PC-9 (cell line): Measurements from ENCODE around the gene AP1G2. TPM values are rescaled to one million over a fixed set of nuclear protein-coding genes. Genes with fewer than 3 reads are reported as not detected.

Experiments used
- BruUV-seq: library from RNA; stranded (reverse); fragments of 400-500 nt; replicated peaks from 2 replicates; lab custom pipeline; 2021; lab: Mats Ljungman, UMichigan
- CTCF ChIA-PET: fragments of 300-600 bp; sonication (Branson Sonifier 250); formaldehyde crosslinking; loops from one replicate; lab custom pipeline; 2022; ENCODE audit warnings: antibody characterized with exemption; lab: Charles Lee
- POLR2A ChIA-PET: fragments of 300-600 bp; sonication (Branson Sonifier 250); formaldehyde crosslinking; loops from one replicate; lab custom pipeline; 2022; ENCODE audit warnings: antibody characterized with exemption; ENCODE audit not compliant: unreplicated experiment; lab: Charles Lee
- DNase-seq, 2 experiments: peaks; one replicate each; pipeline versions ENCODE4 v3.0.0 to v3.0.0-alpha.2; 2015 to 2022; ENCODE audit warnings: mixed read lengths in 1 of 2
- H2AFZ ChIP-seq: fragments of 200-600 bp; sonication (generic); 2 replicates; pipeline ENCODE4 v1.8.1; 2017; ENCODE audit warnings: antibody characterized with exemption
- H3F3A ChIP-seq: fragments of 200-600 bp; sonication (generic); 2 replicates; pipeline ENCODE4 v1.8.1; 2017; ENCODE audit warnings: antibody characterized with exemption, mild to moderate bottlenecking, low read depth; ENCODE audit not compliant: insufficient read depth
- H3K27ac ChIP-seq: fragments of 200-600 bp; sonication (generic); 2 replicates; pipeline ENCODE4 v1.6.1; 2016; ENCODE audit warnings: mixed run types
- H3K27me3 ChIP-seq: fragments of 200-600 bp; sonication (generic); 2 replicates; pipeline ENCODE4 v1.6.1; 2016; ENCODE audit warnings: low read depth, mixed run types; ENCODE audit not compliant: insufficient read depth
- H3K36me3 ChIP-seq: fragments of 200-600 bp; sonication (generic); 2 replicates; pipeline ENCODE4 v1.6.1; 2016; ENCODE audit warnings: low read depth, mixed run types
- H3K4me1 ChIP-seq: fragments of 200-600 bp; sonication (generic); replicated peaks from 2 replicates; pipeline ENCODE4 v1.6.1; 2016; ENCODE audit warnings: mixed run types; ENCODE audit not compliant: insufficient read depth
- H3K4me2 ChIP-seq: fragments of 200-600 bp; sonication (generic); 2 replicates; pipeline ENCODE4 v1.6.1; 2017; ENCODE audit warnings: mixed run types
- H3K4me3 ChIP-seq: fragments of 200-600 bp; sonication (generic); 2 replicates; pipeline ENCODE4 v1.6.1; 2016; ENCODE audit warnings: mixed run types
- H3K79me2 ChIP-seq: fragments of 200-600 bp; sonication (generic); 2 replicates; pipeline ENCODE4 v1.6.1; 2017; ENCODE audit warnings: low read depth, mixed run types
- H3K9me2 ChIP-seq: fragments of 200-600 bp; sonication (generic); 2 replicates; pipeline ENCODE4 v1.8.1; 2017; ENCODE audit warnings: mild to moderate bottlenecking; ENCODE audit not compliant: insufficient read depth
- H3K9me3 ChIP-seq: fragments of 200-600 bp; sonication (generic); 2 replicates; pipeline ENCODE4 v1.8.1; 2016; ENCODE audit warnings: low read depth; ENCODE audit not compliant: insufficient read depth
- H4K20me1 ChIP-seq: fragments of 200-600 bp; sonication (generic); 2 replicates; pipeline ENCODE4 v1.8.1; 2017; ENCODE audit not compliant: insufficient read depth
- EZH2 ChIP-seq: fragments of 200-600 bp; sonication (generic); IDR thresholded peaks from 2 replicates; pipeline ENCODE4 v1.8.0; 2017; ENCODE audit warnings: antibody characterized with exemption, low read depth
- intact Hi-C: fragments of 100-400 bp; cut with micrococcal nuclease; formaldehyde crosslinking; loops from one replicate; pipeline ENCODE4 v1.10.0; 2022; ENCODE audit not compliant: unreplicated experiment
- total RNA-seq: library from RNA; stranded (reverse); gene quantifications from 2 replicates; pipeline ENCODE4 v1.2.3, GENCODE V29; 2021
- TF ChIP-seq, protein P1 (sequence below): fragments of 200-600 bp; sonication (generic); conservative IDR thresholded peaks from 2 replicates; pipeline ENCODE4 v1.6.1; 2017; ENCODE audit warnings: mixed run types, antibody characterized with exemption, mild to moderate bottlenecking, moderate library complexity

Gene AP1G2
- total RNA-seq, 1 experiment from 2014 or later, result 128 TPM

DNA sequence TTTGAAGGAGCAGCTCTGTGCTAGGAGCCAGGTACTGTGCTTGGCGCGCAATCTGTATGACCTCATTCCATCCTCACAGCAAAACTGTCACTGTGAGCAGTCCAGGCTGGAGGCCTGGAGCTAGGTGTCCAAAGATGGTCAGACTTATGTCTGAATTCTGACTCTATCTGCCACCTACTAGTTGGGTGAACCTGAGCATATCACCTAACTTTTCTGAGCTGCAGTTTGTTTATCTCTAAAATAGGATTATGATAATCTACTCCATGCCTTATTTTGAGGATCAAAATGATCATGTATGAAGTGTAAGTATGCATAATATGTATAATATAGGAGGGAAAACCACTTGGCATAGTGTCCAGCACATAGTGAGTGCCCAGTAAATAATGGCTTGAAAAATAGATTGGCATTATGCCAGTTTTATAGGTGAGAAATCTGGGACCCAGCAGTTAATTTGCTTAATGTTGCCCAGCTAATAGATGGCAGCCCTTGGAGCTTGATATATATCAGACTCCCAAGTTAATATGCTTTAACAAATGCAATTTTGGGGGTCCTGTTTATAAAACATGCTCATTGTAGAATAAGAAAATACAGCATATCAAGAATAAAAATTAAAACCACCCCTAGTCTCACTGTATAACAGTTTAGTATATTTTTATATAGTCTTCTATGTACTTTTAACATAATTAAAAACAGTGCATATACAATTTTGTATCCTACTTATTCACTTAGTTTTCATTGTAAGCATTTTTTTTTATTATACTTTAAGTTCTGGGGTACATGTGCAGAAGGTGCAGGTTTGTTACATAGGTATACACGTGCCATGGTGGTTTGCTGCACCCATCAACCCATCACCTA lies 15.5 kb upstream of the AP1G2 start:
- no peak for DNase-seq
- H3K27me3 ChIP-seq, result no peaks in the 10 kb centered on the region
- H3K4me3 ChIP-seq, result no peak overlapping the region
- no TSS peak for BruUV-seq
- no peaks in the 10 kb centered on the region for H3K9me2 ChIP-seq
- H3K4me2 ChIP-seq, result no peak overlapping the region
- no peaks in the 10 kb centered on the region for H3K4me1 ChIP-seq
- no peaks in the 10 kb centered on the region for H3K36me3 ChIP-seq
- H2AFZ ChIP-seq, result no peak overlapping the region
- no peak for TF ChIP-seq EZH2
- TF ChIP-seq, protein P1, sequence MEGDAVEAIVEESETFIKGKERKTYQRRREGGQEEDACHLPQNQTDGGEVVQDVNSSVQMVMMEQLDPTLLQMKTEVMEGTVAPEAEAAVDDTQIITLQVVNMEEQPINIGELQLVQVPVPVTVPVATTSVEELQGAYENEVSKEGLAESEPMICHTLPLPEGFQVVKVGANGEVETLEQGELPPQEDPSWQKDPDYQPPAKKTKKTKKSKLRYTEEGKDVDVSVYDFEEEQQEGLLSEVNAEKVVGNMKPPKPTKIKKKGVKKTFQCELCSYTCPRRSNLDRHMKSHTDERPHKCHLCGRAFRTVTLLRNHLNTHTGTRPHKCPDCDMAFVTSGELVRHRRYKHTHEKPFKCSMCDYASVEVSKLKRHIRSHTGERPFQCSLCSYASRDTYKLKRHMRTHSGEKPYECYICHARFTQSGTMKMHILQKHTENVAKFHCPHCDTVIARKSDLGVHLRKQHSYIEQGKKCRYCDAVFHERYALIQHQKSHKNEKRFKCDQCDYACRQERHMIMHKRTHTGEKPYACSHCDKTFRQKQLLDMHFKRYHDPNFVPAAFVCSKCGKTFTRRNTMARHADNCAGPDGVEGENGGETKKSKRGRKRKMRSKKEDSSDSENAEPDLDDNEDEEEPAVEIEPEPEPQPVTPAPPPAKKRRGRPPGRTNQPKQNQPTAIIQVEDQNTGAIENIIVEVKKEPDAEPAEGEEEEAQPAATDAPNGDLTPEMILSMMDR, result no peak
- no peaks in the 10 kb centered on the region for H3K9me3 ChIP-seq
- H3F3A ChIP-seq, result no peaks in the 10 kb centered on the region
- H3K27ac ChIP-seq, result no peak overlapping the region
- no peaks in the 10 kb centered on the region for H4K20me1 ChIP-seq
- CTCF ChIA-PET, result no interaction called here
- intact Hi-C loops, result no loop called here
- no peaks in the 10 kb centered on the region for H3K79me2 ChIP-seq
- POLR2A ChIA-PET, result no interaction called here

DNA sequence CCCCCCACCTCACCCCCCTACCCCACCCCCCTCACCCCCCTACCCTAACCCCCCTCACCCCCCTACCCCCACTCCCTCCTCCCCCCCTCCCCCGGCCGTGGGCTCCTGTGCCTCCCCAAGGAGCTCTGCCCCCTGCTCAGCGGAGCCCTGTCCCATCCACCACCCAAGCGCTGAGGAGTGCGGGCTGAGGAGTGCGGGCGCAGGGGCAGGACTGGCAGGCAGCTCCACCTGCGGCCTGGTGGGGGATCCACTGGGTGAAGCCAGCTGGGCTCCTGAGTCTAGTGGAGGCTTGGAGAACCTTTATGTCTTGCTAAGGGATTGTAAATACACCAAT lies 13.3 kb upstream of the AP1G2 start:
- Histone ChIP-seq H3K36me3 (no peaks in the 10 kb centered on the region), H3F3A (no peaks in the 10 kb centered on the region), H3K9me3 (no peaks in the 10 kb centered on the region), H3K79me2 (no peaks in the 10 kb centered on the region), H3K27me3 (no peaks in the 10 kb centered on the region), H3K9me2 (no peaks in the 10 kb centered on the region), H3K4me3 (no peak overlapping the region), H3K4me2 (no peak overlapping the region), H4K20me1 (no peaks in the 10 kb centered on the region), H3K4me1 (no peaks in the 10 kb centered on the region), H2AFZ (no peak overlapping the region), H3K27ac (no peak overlapping the region)
- POLR2A ChIA-PET, result interaction anchor here (0.6 kb wide), 1 partner anchor 33 kb away, joined by 4 read pairs; no protein-coding TSS in a partner anchor
- CTCF ChIA-PET, result interaction anchor here (1.2 kb wide), 1 partner anchor 50 kb away, joined by 3 read pairs; no protein-coding TSS in a partner anchor
- no peak for DNase-seq
- no TSS peak for BruUV-seq
- TF ChIP-seq EZH2, result no peak
- intact Hi-C loops, result no loop called here

DNA sequence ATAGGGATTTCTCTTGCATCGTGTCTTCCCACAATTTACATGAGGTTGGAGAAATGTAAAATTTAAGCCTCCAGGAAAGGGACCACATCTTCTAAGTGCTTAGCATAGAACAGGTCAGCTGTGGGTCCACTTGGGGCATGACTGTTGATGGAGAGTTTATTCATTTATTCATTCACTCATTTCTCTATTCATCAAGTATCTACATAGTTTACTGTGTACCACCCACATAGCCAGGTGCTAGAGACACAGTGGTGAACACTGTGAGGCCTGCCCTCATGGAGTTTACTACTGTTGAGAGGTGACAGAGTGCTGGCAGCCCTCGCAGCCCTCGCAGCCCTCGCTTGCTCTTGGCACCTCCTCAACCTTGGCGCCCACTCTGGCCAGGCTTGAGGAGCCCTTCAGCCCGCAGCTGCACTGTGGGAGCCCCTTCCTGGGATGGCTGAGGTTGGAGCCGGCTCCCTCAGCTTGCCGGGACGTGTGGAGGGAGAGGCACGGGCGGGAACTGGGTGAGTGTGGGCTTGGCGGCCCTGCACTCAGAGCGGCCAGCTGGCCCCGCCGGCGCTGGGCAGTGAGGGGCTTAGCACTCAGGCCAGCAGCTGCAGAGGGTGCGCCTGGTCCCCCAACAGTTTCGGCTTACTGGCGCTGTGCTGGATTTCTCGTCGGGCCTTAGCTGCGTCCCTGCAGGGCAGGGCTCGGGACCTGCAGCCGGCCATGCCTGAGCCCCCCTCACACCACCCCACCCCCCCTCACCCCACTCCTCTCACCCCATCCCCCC lies 12.7 kb upstream of the AP1G2 start:
- no TSS peak for BruUV-seq
- no peaks in the 10 kb centered on the region for H3K9me2 ChIP-seq
- H3K79me2 ChIP-seq, result no peaks in the 10 kb centered on the region
- no peak overlapping the region for H3K4me3 ChIP-seq
- no peaks in the 10 kb centered on the region for H3K27me3 ChIP-seq
- no peaks in the 10 kb centered on the region for H3K36me3 ChIP-seq
- no peaks in the 10 kb centered on the region for H3F3A ChIP-seq
- TF ChIP-seq, protein P1, result no peak
- TF ChIP-seq EZH2, result no peak
- no peak overlapping the region for H3K27ac ChIP-seq
- ChIA-PET POLR2A (interaction anchor here (0.6 kb wide), 1 partner anchor 34 kb away, joined by 4 read pairs; no protein-coding TSS in a partner anchor), CTCF (no interaction called here)
- H4K20me1 ChIP-seq, result no peaks in the 10 kb centered on the region
- intact Hi-C loops, result no loop called here
- no peak for DNase-seq
- H3K9me3 ChIP-seq, result no peaks in the 10 kb centered on the region
- H3K4me1 ChIP-seq, result no peaks in the 10 kb centered on the region
- no peak overlapping the region for H3K4me2 ChIP-seq
- H2AFZ ChIP-seq, result no peak overlapping the region
